Ishikawa (cell line): ENCODE measurements around the gene DHRS3.

Source experiments
- CEBPB ChIP-seq: IDR thresholded peaks from 2 replicates; pipeline ENCODE4 v1.6.1; 2012
- CREB1 ChIP-seq: IDR thresholded peaks from 2 replicates; pipeline ENCODE4 v1.6.1; 2012; ENCODE audit warnings: low read depth
- EGR1 ChIP-seq: IDR thresholded peaks from 2 replicates; pipeline ENCODE4 v1.6.1; 2012
- EP300 ChIP-seq: IDR thresholded peaks from 2 replicates; pipeline ENCODE4 v1.6.1; 2012; ENCODE audit warnings: borderline replicate concordance
- FOXM1 ChIP-seq: IDR thresholded peaks from 2 replicates; pipeline ENCODE4 v1.6.1; 2012; ENCODE audit warnings: low read depth, borderline replicate concordance
- RAD21 ChIP-seq: IDR thresholded peaks from 2 replicates; pipeline ENCODE4 v1.6.1; 2012; ENCODE audit warnings: low read depth
- TAF1 ChIP-seq: IDR thresholded peaks from 2 replicates; pipeline ENCODE4 v1.6.1; 2012; ENCODE audit warnings: low read depth, mild to moderate bottlenecking
- TCF12 ChIP-seq: IDR thresholded peaks from 2 replicates; pipeline ENCODE4 v1.6.1; 2012; ENCODE audit warnings: low read depth
- TEAD4 ChIP-seq: IDR thresholded peaks from 2 replicates; pipeline ENCODE4 v1.6.1; 2012
- YY1 ChIP-seq: IDR thresholded peaks from 2 replicates; pipeline ENCODE4 v1.6.1; 2012; ENCODE audit warnings: low read depth
- ZBTB7A ChIP-seq: IDR thresholded peaks from 2 replicates; pipeline ENCODE4 v1.6.1; 2012; ENCODE audit warnings: low read depth
- TF ChIP-seq, protein P1 (sequence below): IDR thresholded peaks from 2 replicates; pipeline ENCODE4 v1.6.1; 2012
- TF ChIP-seq, protein P2 (sequence below): IDR thresholded peaks from 2 replicates; pipeline ENCODE4 v1.6.1; 2012
- TF ChIP-seq, protein P3 (sequence below): IDR thresholded peaks from 2 replicates; pipeline ENCODE4 v1.6.1; 2012; ENCODE audit warnings: low read depth, mild to moderate bottlenecking

- TF ChIP-seq TAF1 (no peak), FOXM1 (no peak), EP300 (no peak), CEBPB (no peak), CREB1 (no peak), EGR1 (no peak), YY1 (no peak), ZBTB7A (no peak), TEAD4 (no peak), TCF12 (no peak), RAD21 (no peak)
- TF ChIP-seq, protein P1, sequence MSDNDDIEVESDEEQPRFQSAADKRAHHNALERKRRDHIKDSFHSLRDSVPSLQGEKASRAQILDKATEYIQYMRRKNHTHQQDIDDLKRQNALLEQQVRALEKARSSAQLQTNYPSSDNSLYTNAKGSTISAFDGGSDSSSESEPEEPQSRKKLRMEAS, result no peak
- TF ChIP-seq, protein P2, sequence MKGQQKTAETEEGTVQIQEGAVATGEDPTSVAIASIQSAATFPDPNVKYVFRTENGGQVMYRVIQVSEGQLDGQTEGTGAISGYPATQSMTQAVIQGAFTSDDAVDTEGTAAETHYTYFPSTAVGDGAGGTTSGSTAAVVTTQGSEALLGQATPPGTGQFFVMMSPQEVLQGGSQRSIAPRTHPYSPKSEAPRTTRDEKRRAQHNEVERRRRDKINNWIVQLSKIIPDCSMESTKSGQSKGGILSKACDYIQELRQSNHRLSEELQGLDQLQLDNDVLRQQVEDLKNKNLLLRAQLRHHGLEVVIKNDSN, result no peak
- TF ChIP-seq, protein P3, sequence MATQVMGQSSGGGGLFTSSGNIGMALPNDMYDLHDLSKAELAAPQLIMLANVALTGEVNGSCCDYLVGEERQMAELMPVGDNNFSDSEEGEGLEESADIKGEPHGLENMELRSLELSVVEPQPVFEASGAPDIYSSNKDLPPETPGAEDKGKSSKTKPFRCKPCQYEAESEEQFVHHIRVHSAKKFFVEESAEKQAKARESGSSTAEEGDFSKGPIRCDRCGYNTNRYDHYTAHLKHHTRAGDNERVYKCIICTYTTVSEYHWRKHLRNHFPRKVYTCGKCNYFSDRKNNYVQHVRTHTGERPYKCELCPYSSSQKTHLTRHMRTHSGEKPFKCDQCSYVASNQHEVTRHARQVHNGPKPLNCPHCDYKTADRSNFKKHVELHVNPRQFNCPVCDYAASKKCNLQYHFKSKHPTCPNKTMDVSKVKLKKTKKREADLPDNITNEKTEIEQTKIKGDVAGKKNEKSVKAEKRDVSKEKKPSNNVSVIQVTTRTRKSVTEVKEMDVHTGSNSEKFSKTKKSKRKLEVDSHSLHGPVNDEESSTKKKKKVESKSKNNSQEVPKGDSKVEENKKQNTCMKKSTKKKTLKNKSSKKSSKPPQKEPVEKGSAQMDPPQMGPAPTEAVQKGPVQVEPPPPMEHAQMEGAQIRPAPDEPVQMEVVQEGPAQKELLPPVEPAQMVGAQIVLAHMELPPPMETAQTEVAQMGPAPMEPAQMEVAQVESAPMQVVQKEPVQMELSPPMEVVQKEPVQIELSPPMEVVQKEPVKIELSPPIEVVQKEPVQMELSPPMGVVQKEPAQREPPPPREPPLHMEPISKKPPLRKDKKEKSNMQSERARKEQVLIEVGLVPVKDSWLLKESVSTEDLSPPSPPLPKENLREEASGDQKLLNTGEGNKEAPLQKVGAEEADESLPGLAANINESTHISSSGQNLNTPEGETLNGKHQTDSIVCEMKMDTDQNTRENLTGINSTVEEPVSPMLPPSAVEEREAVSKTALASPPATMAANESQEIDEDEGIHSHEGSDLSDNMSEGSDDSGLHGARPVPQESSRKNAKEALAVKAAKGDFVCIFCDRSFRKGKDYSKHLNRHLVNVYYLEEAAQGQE, result no peak
Measured at GRCh38 chr1:12546771-12547585, 71.0 kb downstream of the DHRS3 start.
